CD14-positive monocyte (primary cell): ENCODE measurements around the gene SWT1. TPM values are rescaled to one million over a fixed set of nuclear protein-coding genes. Genes with fewer than 3 reads are reported as not detected.
"Not testable (repeated sequence)": the region's sequence is repeated elsewhere in the genome, so short reads cannot be mapped to it uniquely, and the experiment has no call there.

ENCODE experiments used
- DNase-seq, 3 donors: peaks; one replicate each; pipeline ENCODE4 v3.0.0-alpha.2; 2011 to 2022
- H2AFZ ChIP-seq: 2 replicates; pipeline ENCODE4 v1.6.0; 2012; ENCODE audit warnings: mild to moderate bottlenecking, low read depth, low read length, inconsistent platforms; ENCODE audit not compliant: insufficient read depth, poor library complexity, severe bottlenecking
- H3K27ac ChIP-seq, 2 donors: 1 replicate in 1 of 2; 2 replicates in 1 of 2; pipeline ENCODE4 v1.5.1; 2012 to 2013; ENCODE audit warnings: low read length in 2 of 2, control low read depth in 1 of 2, inconsistent platforms in 1 of 2, low read depth in 1 of 2, mild to moderate bottlenecking in 1 of 2
- H3K27me3 ChIP-seq, 2 donors: one replicate each; pipeline versions ENCODE4 v1.6.0 to v1.6.1; 2011 to 2013; ENCODE audit warnings: low read length in 2 of 2; ENCODE audit not compliant: control insufficient read depth in 2 of 2, insufficient read depth in 2 of 2
- H3K36me3 ChIP-seq, 2 donors: replicated peaks in 1 of 2; 1 replicate in 1 of 2; 2 replicates in 1 of 2; pipeline versions ENCODE4 v1.5.1 to v1.6.1; 2012 to 2013; ENCODE audit warnings: low read length in 2 of 2, control low read depth in 1 of 2, inconsistent platforms in 1 of 2, mild to moderate bottlenecking in 1 of 2; ENCODE audit not compliant: insufficient read depth in 2 of 2, control insufficient read depth in 1 of 2
- H3K4me1 ChIP-seq, 2 donors: 1 replicate in 1 of 2; 2 replicates in 1 of 2; pipeline versions ENCODE4 v1.5.1 to v1.6.1; 2012 to 2013; ENCODE audit warnings: low read length in 2 of 2, control low read depth in 1 of 2, inconsistent platforms in 1 of 2, mild to moderate bottlenecking in 1 of 2, moderate library complexity in 1 of 2; ENCODE audit not compliant: insufficient read depth in 2 of 2, control insufficient read depth in 1 of 2
- H3K4me2 ChIP-seq: replicated peaks from 2 replicates; pipeline ENCODE3; 2012; ENCODE audit warnings: low read length, moderate library complexity, mild to moderate bottlenecking; ENCODE audit not compliant: poor library complexity, severe bottlenecking; ENCODE audit errors: extremely low read depth
- H3K4me3 ChIP-seq, 3 experiments: fragments of 200-600 bp in 1 of 3; sonication (generic) in 1 of 3; replicated peaks in 1 of 3; 1 replicate in 2 of 3; 2 replicates in 1 of 3; pipeline ENCODE4 v1.5.1; 2011 to 2013; ENCODE audit warnings: low read length in 3 of 3, mild to moderate bottlenecking in 3 of 3, control low read depth in 2 of 3, low read depth in 2 of 3, inconsistent platforms in 1 of 3, moderate library complexity in 1 of 3
- H3K79me2 ChIP-seq: 2 replicates; pipeline ENCODE4 v1.6.0; 2012; ENCODE audit warnings: mild to moderate bottlenecking, control low read depth, inconsistent platforms, low read length, moderate library complexity; ENCODE audit not compliant: insufficient read depth
- H3K9ac ChIP-seq: 2 replicates; pipeline ENCODE4 v1.6.0; 2017; ENCODE audit warnings: low read length, mild to moderate bottlenecking; ENCODE audit not compliant: insufficient read depth, poor library complexity, severe bottlenecking
- H3K9me3 ChIP-seq, 2 donors: replicated peaks in 1 of 2; 1 replicate in 1 of 2; 2 replicates in 1 of 2; pipeline versions ENCODE4 v1.5.1 to v1.6.1; 2012 to 2013; ENCODE audit warnings: low read length in 2 of 2, control low read depth in 1 of 2; ENCODE audit not compliant: control insufficient read depth in 1 of 2, insufficient read depth in 1 of 2
- H4K20me1 ChIP-seq: 2 replicates; pipeline ENCODE4 v1.6.0; 2012; ENCODE audit warnings: mild to moderate bottlenecking, low read length, control low read depth, moderate library complexity; ENCODE audit not compliant: insufficient read depth
- H3K27ac Mint-ChIP-seq, 7 donors: one replicate each; pipeline ENCODE4 v1.8.0; 2020; ENCODE audit warnings: mild to moderate bottlenecking in 7 of 7, mixed read lengths in 7 of 7, moderate library complexity in 6 of 7, inconsistent platforms in 2 of 7
- H3K27me3 Mint-ChIP-seq, 3 donors: one replicate each; pipeline ENCODE4 v1.8.0; 2021 to 2022; ENCODE audit warnings: low read depth in 3 of 3, mild to moderate bottlenecking in 3 of 3, mixed read lengths in 3 of 3, moderate library complexity in 3 of 3, inconsistent platforms in 1 of 3
- H3K36me3 Mint-ChIP-seq, 2 donors: one replicate each; pipeline ENCODE4 v1.8.0; 2020; ENCODE audit warnings: mixed read lengths in 2 of 2, inconsistent platforms in 1 of 2, mild to moderate bottlenecking in 1 of 2
- H3K4me1 Mint-ChIP-seq: one replicate; pipeline ENCODE4 v1.8.0; 2020; ENCODE audit warnings: mild to moderate bottlenecking, mixed read lengths
- H3K4me3 Mint-ChIP-seq, 2 donors: one replicate each; pipeline ENCODE4 v1.8.0; 2020; ENCODE audit warnings: mild to moderate bottlenecking in 2 of 2, mixed read lengths in 2 of 2, moderate library complexity in 1 of 2
- H3K9me3 Mint-ChIP-seq, 7 donors: one replicate each; pipeline ENCODE4 v1.8.0; 2020 to 2022; ENCODE audit warnings: mixed read lengths in 7 of 7, mild to moderate bottlenecking in 6 of 7, moderate library complexity in 6 of 7, inconsistent platforms in 2 of 7
- CTCF ChIP-seq: fragments of 200-600 bp; IDR thresholded peaks from one replicate; pipeline ENCODE4 v1.8.0; 2022; ENCODE audit warnings: antibody characterized with exemption, mild to moderate bottlenecking
- WGBS: methylation state at CpG from one replicate; pipeline ENCODE4 v1.1.5; 2013; ENCODE audit warnings: missing lambda C conversion rate; ENCODE audit not compliant: insufficient coverage; 5-methylcytosine and 5-hydroxymethylcytosine counted together
- intact Hi-C, 2 donors: fragments of 100-400 bp; cut with micrococcal nuclease; formaldehyde crosslinking; loops; one replicate each; pipeline versions ENCODE4 v1.15.0 to v1.15.1; 2023
- polyA plus RNA-seq, 3 donors: library from polyadenylated mRNA; depleted of rRNA in 1 of 3; unstranded in 2 of 3; stranded (reverse) in 1 of 3; fragments of 300-500 nt in 2 of 3; fragments of >200 nt in 1 of 3; fragmentation: Illumina TruSeq in 2 of 3; gene quantifications; 1 replicate in 2 of 3; 2 replicates in 1 of 3; pipeline ENCODE4 v1.2.3, GENCODE V29; 2012 to 2021

Gene SWT1
- polyA plus RNA-seq, 3 donors = 0.89 to 2.8 (median 1.7) TPM

- Mint-ChIP-seq H3K9me3 (peaks cover 2 to 15% (median 8%) of the 10 kb centered on the region in 7 donors), H3K36me3 (peaks cover 6 to 7% of the 10 kb centered on the region in 2 donors), H3K4me3 (no peak overlapping the region), H3K27me3 (peaks cover 0 to 2% (median 0%) of the 10 kb centered on the region in 3 donors), H3K4me1 (no peaks in the 10 kb centered on the region), H3K27ac (no peak overlapping the region)
- no peak for TF ChIP-seq CTCF
- no peaks in the 10 kb centered on the region for H3K9me3 ChIP-seq
- H4K20me1 ChIP-seq = no peaks in the 10 kb centered on the region
- intact Hi-C loops = no loop called here
- H2AFZ ChIP-seq = no peak overlapping the region
- H3K36me3 ChIP-seq = peaks cover 0 to 2% of the 10 kb centered on the region in 2 donors
- no peaks in the 10 kb centered on the region for H3K4me1 ChIP-seq
- no peak for DNase-seq
- H3K9ac ChIP-seq = no peak overlapping the region
- no peak overlapping the region for H3K27ac ChIP-seq
- no CpG with 5 or more reads among the region's 3 CpGs for WGBS
- no peak overlapping the region for H3K4me3 ChIP-seq
- H3K4me2 ChIP-seq = no peak overlapping the region
- H3K79me2 ChIP-seq = no peaks in the 10 kb centered on the region
- H3K27me3 ChIP-seq = no peaks in the 10 kb centered on the region
These were observed 51.1 kb downstream of the SWT1 start for GRCh38 chr1:185207980-185208602.

DNA sequence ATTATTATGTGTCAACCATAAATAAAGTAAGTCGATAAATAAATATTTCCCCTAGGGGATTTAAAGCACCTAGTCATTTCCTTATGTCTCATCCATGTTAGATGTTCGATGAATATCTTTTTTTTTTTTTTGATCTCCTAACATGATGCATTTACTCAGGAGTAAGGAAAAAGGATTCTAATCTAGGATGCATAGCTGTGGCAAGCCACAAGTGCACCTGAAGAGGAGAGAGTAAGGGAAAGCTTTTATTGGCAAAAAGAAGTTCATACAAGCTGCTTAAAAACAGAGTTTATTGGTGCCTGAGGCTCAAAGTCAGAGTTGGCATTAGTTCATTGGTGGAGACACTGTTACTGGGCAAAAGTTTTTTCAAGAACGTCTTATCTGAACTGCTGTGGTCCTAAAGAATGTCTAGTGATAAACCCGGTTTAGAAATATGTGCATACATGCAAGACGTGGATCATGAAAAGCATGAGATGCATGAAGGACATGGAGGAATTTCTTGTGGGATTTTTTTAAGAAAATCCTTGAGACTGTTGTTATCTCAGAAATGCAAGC, 51.7 kb downstream of the SWT1 start:
- Mint-ChIP-seq H3K4me1 (no peaks in the 10 kb centered on the region), H3K9me3 (peaks cover 2 to 15% (median 8%) of the 10 kb centered on the region in 7 donors), H3K27ac (no peak overlapping the region), H3K36me3 (peaks cover 6 to 7% of the 10 kb centered on the region in 2 donors), H3K27me3 (peaks cover 0 to 2% (median 0%) of the 10 kb centered on the region in 3 donors), H3K4me3 (no peak overlapping the region)
- Histone ChIP-seq H2AFZ (no peak overlapping the region), H3K36me3 (peaks cover 0 to 2% of the 10 kb centered on the region in 2 donors), H4K20me1 (no peaks in the 10 kb centered on the region), H3K4me1 (no peaks in the 10 kb centered on the region), H3K9ac (no peak overlapping the region), H3K4me3 (no peak overlapping the region), H3K27me3 (no peaks in the 10 kb centered on the region), H3K4me2 (no peak overlapping the region), H3K27ac (no peak overlapping the region), H3K9me3 (no peaks in the 10 kb centered on the region), H3K79me2 (no peaks in the 10 kb centered on the region)
- DNase-seq = no peak
- 100% methylated on average over 3 of the region's 5 CpGs for WGBS
- intact Hi-C loops = no loop called here
- TF ChIP-seq CTCF = no peak

GRCh38 chr1:185209357-185209756, 52.4 kb downstream of the SWT1 start:
- intact Hi-C loops, H3K4me3 Mint-ChIP-seq: not testable (repeated sequence)
- WGBS = no CpG with 5 or more reads among the region's 1 CpG

More at GRCh38 chr1:185209357-185209756, 52.4 kb downstream of the SWT1 start:
- H3K27me3 ChIP-seq, H4K20me1 ChIP-seq, H3K27ac ChIP-seq, H3K4me2 ChIP-seq, DNase-seq, H3K9me3 ChIP-seq, H3K36me3 Mint-ChIP-seq, H3K27ac Mint-ChIP-seq, H3K79me2 ChIP-seq, H3K4me1 Mint-ChIP-seq, H3K27me3 Mint-ChIP-seq, H3K36me3 ChIP-seq, H3K4me1 ChIP-seq, H2AFZ ChIP-seq, H3K4me3 ChIP-seq, H3K9ac ChIP-seq: not testable (repeated sequence)
- H3K9me3 Mint-ChIP-seq = peaks cover 2 to 15% (median 8%) of the 10 kb centered on the region in 7 donors
